MCF 10A (cell line): ENCODE data around the gene CAMK4. TPM values are rescaled to one million over a fixed set of nuclear protein-coding genes. Genes with fewer than 3 reads are reported as not detected.

Source experiments
- BruUV-seq: library from RNA; stranded (reverse); fragments of 400-500 nt; replicated peaks from 2 replicates; lab custom pipeline; 2021; lab: Mats Ljungman, UMichigan
- CTCF ChIA-PET: fragments of 300-600 bp; sonication (Branson Sonifier 250); formaldehyde crosslinking; extraction: SDS; loops from one replicate; lab custom pipeline; 2021; ENCODE audit warnings: antibody characterized with exemption, inconsistent platforms; lab: Yijun Ruan, JAX
- POLR2A ChIA-PET: fragments of 300-600, 350-650 bp; sonication (Branson Sonifier 250); formaldehyde crosslinking; extraction: SDS; loops from one replicate; lab custom pipeline; 2020; ENCODE audit warnings: antibody characterized with exemption, inconsistent platforms; lab: Yijun Ruan, JAX
- DNase-seq: peaks from one replicate; pipeline ENCODE4 v3.0.0-alpha.2; 2018; ENCODE audit not compliant: unreplicated experiment
- H3K27ac Mint-ChIP-seq: one replicate; pipeline ENCODE4 v1.8.0; 2022; ENCODE audit warnings: mild to moderate bottlenecking, low read depth, mixed read lengths; ENCODE audit not compliant: unreplicated experiment
- H3K27me3 Mint-ChIP-seq: one replicate; pipeline ENCODE4 v1.8.0; 2022; ENCODE audit warnings: mixed read lengths; ENCODE audit not compliant: insufficient read depth, unreplicated experiment
- H3K36me3 Mint-ChIP-seq: one replicate; pipeline ENCODE4 v1.8.0; 2022; ENCODE audit warnings: mild to moderate bottlenecking, moderate library complexity, mixed read lengths; ENCODE audit not compliant: insufficient read depth, unreplicated experiment
- H3K4me1 Mint-ChIP-seq: one replicate; pipeline ENCODE4 v1.8.0; 2022; ENCODE audit warnings: mixed read lengths; ENCODE audit not compliant: insufficient read depth, unreplicated experiment
- H3K4me3 Mint-ChIP-seq: one replicate; pipeline ENCODE4 v1.8.0; 2022; ENCODE audit warnings: mild to moderate bottlenecking, moderate library complexity, mixed read lengths; ENCODE audit not compliant: unreplicated experiment
- H3K9me3 Mint-ChIP-seq: one replicate; pipeline ENCODE4 v1.8.0; 2022; ENCODE audit warnings: mixed read lengths; ENCODE audit not compliant: unreplicated experiment
- CTCF ChIP-seq: fragments of 200-600 bp; IDR thresholded peaks from one replicate; pipeline ENCODE4 v1.8.0; 2022; ENCODE audit warnings: antibody characterized with exemption, mild to moderate bottlenecking; ENCODE audit not compliant: unreplicated experiment
- intact Hi-C: fragments of 100-400 bp; cut with micrococcal nuclease; formaldehyde crosslinking; loops from 2 replicates; pipeline ENCODE4 v1.14.1; 2022
- total RNA-seq: library from RNA; stranded (reverse); gene quantifications from 2 replicates; pipeline ENCODE4 v1.2.3, GENCODE V29; 2022

The CAMK4 gene
- total RNA-seq, 1 experiment from 2014 or later = 0.21 TPM

GRCh38 chr5:111398013-111398412 is 173.8 kb downstream of the CAMK4 start:
- intact Hi-C loops = no loop called here
- Mint-ChIP-seq H3K36me3 (no peaks in the 10 kb centered on the region), H3K4me1 (peaks cover 7% of the 10 kb centered on the region), H3K27ac (no peak overlapping the region), H3K9me3 (no peaks in the 10 kb centered on the region), H3K27me3 (no peaks in the 10 kb centered on the region), H3K4me3 (no peak overlapping the region)
- no peak for TF ChIP-seq CTCF
- no TSS peak for BruUV-seq
- DNase-seq = no peak
- CTCF ChIA-PET = no interaction called here
- POLR2A ChIA-PET = no interaction called here

- ChIA-PET POLR2A (no interaction called here), CTCF (interaction anchor here (1.3 kb wide), 1 partner anchor 10 kb away, joined by 3 read pairs; no protein-coding TSS in a partner anchor)
- no TSS peak for BruUV-seq
- intact Hi-C loops = no loop called here
- TF ChIP-seq CTCF = no peak
- Mint-ChIP-seq H3K27ac (no peak overlapping the region), H3K36me3 (no peaks in the 10 kb centered on the region), H3K4me3 (no peak overlapping the region), H3K9me3 (no peaks in the 10 kb centered on the region), H3K27me3 (no peaks in the 10 kb centered on the region), H3K4me1 (no peaks in the 10 kb centered on the region)
- DNase-seq = no peak
Measured at GRCh38 chr5:111399113-111399512, 174.9 kb downstream of the CAMK4 start.

GRCh38 chr5:111401906-111402305 is 177.7 kb downstream of the CAMK4 start:
- intact Hi-C loops = loop anchor here (5.0 kb wide), 1 partner anchor 245 kb away; no protein-coding TSS in a partner anchor
- ChIA-PET CTCF (interaction anchor here (1.2 to 1.4 kb wide), 2 partner anchors 13 to 15 kb away, joined by 3 read pairs; no protein-coding TSS in a partner anchor), POLR2A (no interaction called here)
- H3K4me1 Mint-ChIP-seq = no peaks in the 10 kb centered on the region
- no TSS peak for BruUV-seq
- no peak overlapping the region for H3K27ac Mint-ChIP-seq
- no peaks in the 10 kb centered on the region for H3K9me3 Mint-ChIP-seq
- no peak for TF ChIP-seq CTCF
- no peak overlapping the region for H3K4me3 Mint-ChIP-seq
- no peak for DNase-seq
- H3K27me3 Mint-ChIP-seq = no peaks in the 10 kb centered on the region
- no peaks in the 10 kb centered on the region for H3K36me3 Mint-ChIP-seq

- TF ChIP-seq CTCF = no peak
Measured at GRCh38 chr5:111404270-111404769, 180.1 kb downstream of the CAMK4 start.

More at GRCh38 chr5:111404270-111404769, 180.1 kb downstream of the CAMK4 start:
- H3K4me1 Mint-ChIP-seq = no peaks in the 10 kb centered on the region
- ChIA-PET CTCF (interaction anchor here (0.6 kb wide), 1 partner anchor 110 kb away, joined by 3 read pairs; no protein-coding TSS in a partner anchor), POLR2A (no interaction called here)
- no TSS peak for BruUV-seq
- no peaks in the 10 kb centered on the region for H3K9me3 Mint-ChIP-seq
- no peak overlapping the region for H3K27ac Mint-ChIP-seq
- DNase-seq = no peak
- no peak overlapping the region for H3K4me3 Mint-ChIP-seq
- intact Hi-C loops = loop anchor here (5.0 kb wide), 1 partner anchor 247 kb away; no protein-coding TSS in a partner anchor
- H3K36me3 Mint-ChIP-seq = no peaks in the 10 kb centered on the region
- no peaks in the 10 kb centered on the region for H3K27me3 Mint-ChIP-seq
